A673 (cell line): ENCODE data around the gene ELK4. TPM values are rescaled to one million over a fixed set of nuclear protein-coding genes. Genes with fewer than 3 reads are reported as not detected.

Experiments used
- BruUV-seq: library from RNA; stranded (reverse); fragments of 400-500 nt; replicated peaks from 2 replicates; lab custom pipeline; 2021; lab: Mats Ljungman, UMichigan
- CTCF ChIA-PET: fragments of 300-600 bp; sonication (Branson Sonifier 250); formaldehyde crosslinking; loops from one replicate; lab custom pipeline; 2022; ENCODE audit warnings: antibody characterized with exemption; lab: Charles Lee
- POLR2A ChIA-PET: fragments of 300-600 bp; sonication (Branson Sonifier 250); formaldehyde crosslinking; loops from one replicate; lab custom pipeline; 2022; ENCODE audit warnings: antibody characterized with exemption; ENCODE audit not compliant: low non-redundant PET; lab: Charles Lee
- DNase-seq: peaks from one replicate; pipeline ENCODE4 v3.0.0-alpha.2; 2015; ENCODE audit warnings: low spot score
- H3K27ac ChIP-seq: fragments of 200-600 bp; sonication (generic); 2 replicates; pipeline ENCODE4 v1.5.1; 2016; ENCODE audit warnings: mixed run types, low read depth, mild to moderate bottlenecking, mixed read lengths, antibody characterized with exemption, low read length; ENCODE audit not compliant: poor library complexity, severe bottlenecking
- H3K27me3 ChIP-seq: fragments of 200-600 bp; sonication (generic); replicated peaks from 2 replicates; pipeline ENCODE4 v1.6.1; 2017; ENCODE audit warnings: mixed run types, low read depth, mild to moderate bottlenecking, mixed read lengths, antibody characterized with exemption, low read length; ENCODE audit not compliant: insufficient read depth, poor library complexity
- H3K36me3 ChIP-seq: fragments of 200-600 bp; sonication (generic); 2 replicates; pipeline ENCODE4 v1.6.1; 2016; ENCODE audit warnings: mixed run types, mild to moderate bottlenecking, mixed read lengths, antibody characterized with exemption, low read length; ENCODE audit not compliant: insufficient read depth, poor library complexity, severe bottlenecking
- H3K4me1 ChIP-seq: fragments of 200-600 bp; sonication (generic); 2 replicates; pipeline ENCODE4 v1.6.1; 2017; ENCODE audit warnings: mixed run types, mild to moderate bottlenecking, mixed read lengths, antibody characterized with exemption, low read length; ENCODE audit not compliant: insufficient read depth, poor library complexity, severe bottlenecking
- H3K4me3 ChIP-seq: fragments of 200-600 bp; sonication (generic); 2 replicates; pipeline ENCODE4 v1.5.1; 2016; ENCODE audit warnings: low read depth, mixed run types, mild to moderate bottlenecking, mixed read lengths, low read length; ENCODE audit not compliant: poor library complexity, severe bottlenecking
- H3K9me3 ChIP-seq: fragments of 200-600 bp; sonication (generic); 2 replicates; pipeline ENCODE4 v1.6.1; 2016; ENCODE audit warnings: mixed run types, low read depth, mild to moderate bottlenecking, mixed read lengths, antibody characterized with exemption, low read length; ENCODE audit not compliant: poor library complexity, severe bottlenecking
- EZH2 ChIP-seq: fragments of 200-600 bp; sonication (generic); IDR thresholded peaks from 2 replicates; pipeline ENCODE4 v1.6.1; 2017; ENCODE audit warnings: borderline replicate concordance, low read depth, mild to moderate bottlenecking, mixed read lengths, antibody characterized with exemption, low read length; ENCODE audit not compliant: poor library complexity, severe bottlenecking
- intact Hi-C: fragments of 100-400 bp; cut with micrococcal nuclease; formaldehyde crosslinking; loops from one replicate; pipeline ENCODE4 v1.10.0; 2022; ENCODE audit not compliant: unreplicated experiment
- total RNA-seq: library from RNA; stranded (reverse); gene quantifications from 2 replicates; pipeline ENCODE4 v1.2.3, GENCODE V29; 2021
- TF ChIP-seq, protein P1 (sequence below): fragments of 300-800, 200-600 bp; sonication (generic); conservative IDR thresholded peaks from 2 replicates; pipeline ENCODE4 v1.5.1; 2017; ENCODE audit warnings: low read depth, mild to moderate bottlenecking, antibody characterized with exemption, low read length, moderate library complexity, mixed read lengths

The ELK4 gene
- total RNA-seq, 1 experiment from 2014 or later: 38.2 TPM

DNA sequence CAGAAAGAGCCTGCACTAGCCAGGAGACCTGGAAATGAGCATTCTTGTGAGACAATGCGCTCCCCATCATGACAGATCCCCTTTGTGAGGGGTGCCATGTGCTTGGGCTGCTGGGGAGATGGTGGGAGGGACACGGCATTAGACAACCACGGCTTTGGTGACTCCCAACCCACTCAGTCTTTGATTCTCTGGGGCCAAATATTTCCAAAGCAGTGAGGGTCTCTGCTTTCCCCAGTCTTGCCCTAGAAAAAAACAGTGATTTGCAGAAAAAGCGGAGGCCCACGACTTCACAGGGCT lies 38.3 kb upstream of the ELK4 start:
- TF ChIP-seq EZH2: no peak
- TF ChIP-seq, protein P1, sequence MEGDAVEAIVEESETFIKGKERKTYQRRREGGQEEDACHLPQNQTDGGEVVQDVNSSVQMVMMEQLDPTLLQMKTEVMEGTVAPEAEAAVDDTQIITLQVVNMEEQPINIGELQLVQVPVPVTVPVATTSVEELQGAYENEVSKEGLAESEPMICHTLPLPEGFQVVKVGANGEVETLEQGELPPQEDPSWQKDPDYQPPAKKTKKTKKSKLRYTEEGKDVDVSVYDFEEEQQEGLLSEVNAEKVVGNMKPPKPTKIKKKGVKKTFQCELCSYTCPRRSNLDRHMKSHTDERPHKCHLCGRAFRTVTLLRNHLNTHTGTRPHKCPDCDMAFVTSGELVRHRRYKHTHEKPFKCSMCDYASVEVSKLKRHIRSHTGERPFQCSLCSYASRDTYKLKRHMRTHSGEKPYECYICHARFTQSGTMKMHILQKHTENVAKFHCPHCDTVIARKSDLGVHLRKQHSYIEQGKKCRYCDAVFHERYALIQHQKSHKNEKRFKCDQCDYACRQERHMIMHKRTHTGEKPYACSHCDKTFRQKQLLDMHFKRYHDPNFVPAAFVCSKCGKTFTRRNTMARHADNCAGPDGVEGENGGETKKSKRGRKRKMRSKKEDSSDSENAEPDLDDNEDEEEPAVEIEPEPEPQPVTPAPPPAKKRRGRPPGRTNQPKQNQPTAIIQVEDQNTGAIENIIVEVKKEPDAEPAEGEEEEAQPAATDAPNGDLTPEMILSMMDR: no peak
- Histone ChIP-seq H3K9me3 (no peaks in the 10 kb centered on the region), H3K4me3 (no peak overlapping the region), H3K27me3 (no peaks in the 10 kb centered on the region), H3K4me1 (no peaks in the 10 kb centered on the region), H3K27ac (no peak overlapping the region), H3K36me3 (no peaks in the 10 kb centered on the region)
- ChIA-PET POLR2A (no interaction called here), CTCF (interaction anchor here (1.2 kb wide), 1 partner anchor 11 kb away, joined by 3 read pairs; no protein-coding TSS in a partner anchor)
- no peak for DNase-seq
- intact Hi-C loops: no loop called here
- no TSS peak for BruUV-seq

DNA sequence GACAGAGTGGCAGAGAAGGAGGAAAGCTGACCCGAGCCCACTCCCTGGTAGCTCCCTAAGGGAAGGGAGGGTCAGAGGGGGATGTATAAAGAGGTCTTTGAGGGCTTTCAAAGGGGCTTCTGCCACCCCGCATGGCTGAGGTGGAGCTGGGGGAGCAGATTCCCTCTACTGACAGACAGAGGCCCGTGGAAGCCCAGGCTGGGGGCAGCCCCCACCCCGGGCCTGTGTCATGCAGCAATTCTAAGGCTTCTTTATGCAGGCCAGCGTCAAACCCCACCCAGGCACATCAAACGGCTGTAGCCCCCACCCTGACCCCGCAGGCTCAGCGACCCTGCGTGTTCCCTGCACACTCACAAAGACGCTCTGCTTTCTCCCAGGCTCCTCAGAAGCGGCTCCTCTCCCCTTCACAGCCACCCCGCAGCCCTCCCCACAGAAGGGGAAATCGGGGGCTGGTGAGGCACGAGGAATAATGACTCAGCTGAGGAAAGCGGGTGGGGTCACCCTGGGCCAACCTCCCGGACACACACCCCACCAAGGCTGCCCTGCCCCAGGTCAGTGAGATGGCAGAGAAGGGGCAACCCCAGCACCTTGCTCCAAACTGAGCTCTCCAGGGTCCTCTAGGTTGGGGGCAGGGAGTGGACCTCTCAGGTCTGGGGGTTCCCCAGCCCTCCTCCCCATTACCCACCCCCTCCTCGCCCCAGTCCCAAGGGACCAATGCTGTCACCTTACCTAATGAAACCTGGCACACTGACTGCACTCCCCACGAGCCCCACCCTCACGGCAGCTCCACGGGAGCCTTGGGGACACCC lies 37.7 kb upstream of the ELK4 start:
- TF ChIP-seq EZH2: no peak
- TF ChIP-seq, protein P1: no peak
- H3K4me3 ChIP-seq: no peak overlapping the region
- no peaks in the 10 kb centered on the region for H3K36me3 ChIP-seq
- ChIA-PET POLR2A (no interaction called here), CTCF (interaction anchor here (1.2 kb wide), 1 partner anchor 10 kb away, joined by 3 read pairs; no protein-coding TSS in a partner anchor)
- H3K27ac ChIP-seq: no peak overlapping the region
- H3K27me3 ChIP-seq: no peaks in the 10 kb centered on the region
- intact Hi-C loops: no loop called here
- no TSS peak for BruUV-seq
- no peaks in the 10 kb centered on the region for H3K4me1 ChIP-seq
- no peak for DNase-seq
- H3K9me3 ChIP-seq: no peaks in the 10 kb centered on the region

DNA sequence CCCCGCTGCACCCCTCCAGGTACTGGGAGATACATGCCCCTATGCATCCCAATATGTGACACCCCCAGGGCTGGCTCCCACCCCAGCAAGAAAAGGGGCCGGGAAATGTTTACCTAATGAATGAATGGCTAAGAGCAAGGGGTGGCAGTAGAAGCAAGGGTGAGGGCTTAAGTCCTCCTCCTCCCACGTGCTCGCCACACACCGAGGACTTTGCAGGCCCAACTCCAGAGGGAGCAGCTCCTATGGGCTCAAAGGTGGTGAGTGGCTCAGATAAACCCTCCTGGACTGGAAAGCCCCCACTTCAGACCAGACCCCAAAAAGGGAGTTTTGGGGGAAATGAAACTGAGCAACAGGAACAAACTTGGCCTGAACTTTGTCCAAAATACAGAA lies 37.1 kb upstream of the ELK4 start:
- no peak for DNase-seq
- H3K9me3 ChIP-seq: no peaks in the 10 kb centered on the region
- no peak overlapping the region for H3K27ac ChIP-seq
- no TSS peak for BruUV-seq
- TF ChIP-seq EZH2: no peak
- TF ChIP-seq, protein P1: no peak
- no peaks in the 10 kb centered on the region for H3K36me3 ChIP-seq
- intact Hi-C loops: no loop called here
- CTCF ChIA-PET: no interaction called here
- H3K4me3 ChIP-seq: no peak overlapping the region
- H3K4me1 ChIP-seq: no peaks in the 10 kb centered on the region
- POLR2A ChIA-PET: no interaction called here
- no peaks in the 10 kb centered on the region for H3K27me3 ChIP-seq
